LNCaP clone FGC (cell line): Measurements from ENCODE around the gene ZNF525.
"Not testable (repeated sequence)": the region's sequence is repeated elsewhere in the genome, so short reads cannot be mapped to it uniquely, and the experiment has no call there.

Experiments
- DNase-seq: peaks from one replicate; pipeline ENCODE4 v3.0.0-alpha.2; 2011; ENCODE audit warnings: low read depth
- H3K4me3 ChIP-seq: 2 replicates; pipeline ENCODE4 v1.5.1; 2011; ENCODE audit warnings: mild to moderate bottlenecking, low read depth, low read length, control low read depth
- TF ChIP-seq, protein P1 (sequence below): IDR thresholded peaks from 2 replicates; pipeline ENCODE4 v1.5.1; 2012; ENCODE audit warnings: mild to moderate bottlenecking; ENCODE audit not compliant: control insufficient read depth, insufficient read depth; ENCODE audit errors: extremely low read depth

ZNF525 gene

DNA sequence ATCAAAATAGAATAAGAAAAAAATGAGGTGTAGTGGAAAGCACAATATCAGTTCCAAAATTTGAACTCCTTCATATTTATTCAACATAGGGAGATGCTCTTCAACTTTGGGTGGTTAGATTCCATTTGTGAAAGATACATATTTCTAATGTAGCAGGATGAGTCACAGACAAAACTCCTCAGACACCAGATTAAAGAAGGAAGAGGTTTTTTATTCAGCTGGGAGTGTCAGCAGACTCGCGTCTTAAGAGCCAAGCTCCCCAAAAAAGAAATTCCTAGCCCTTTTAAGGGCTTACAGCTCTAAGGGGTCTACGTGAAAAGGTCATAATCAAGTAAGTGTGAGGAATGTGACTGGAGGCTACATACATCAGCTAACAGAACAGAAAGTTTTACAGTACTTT, 22.7 kb downstream of the ZNF525 start:
- TF ChIP-seq, protein P1, sequence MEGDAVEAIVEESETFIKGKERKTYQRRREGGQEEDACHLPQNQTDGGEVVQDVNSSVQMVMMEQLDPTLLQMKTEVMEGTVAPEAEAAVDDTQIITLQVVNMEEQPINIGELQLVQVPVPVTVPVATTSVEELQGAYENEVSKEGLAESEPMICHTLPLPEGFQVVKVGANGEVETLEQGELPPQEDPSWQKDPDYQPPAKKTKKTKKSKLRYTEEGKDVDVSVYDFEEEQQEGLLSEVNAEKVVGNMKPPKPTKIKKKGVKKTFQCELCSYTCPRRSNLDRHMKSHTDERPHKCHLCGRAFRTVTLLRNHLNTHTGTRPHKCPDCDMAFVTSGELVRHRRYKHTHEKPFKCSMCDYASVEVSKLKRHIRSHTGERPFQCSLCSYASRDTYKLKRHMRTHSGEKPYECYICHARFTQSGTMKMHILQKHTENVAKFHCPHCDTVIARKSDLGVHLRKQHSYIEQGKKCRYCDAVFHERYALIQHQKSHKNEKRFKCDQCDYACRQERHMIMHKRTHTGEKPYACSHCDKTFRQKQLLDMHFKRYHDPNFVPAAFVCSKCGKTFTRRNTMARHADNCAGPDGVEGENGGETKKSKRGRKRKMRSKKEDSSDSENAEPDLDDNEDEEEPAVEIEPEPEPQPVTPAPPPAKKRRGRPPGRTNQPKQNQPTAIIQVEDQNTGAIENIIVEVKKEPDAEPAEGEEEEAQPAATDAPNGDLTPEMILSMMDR: no peak
- no peak for DNase-seq
- no peak overlapping the region for H3K4me3 ChIP-seq

DNA sequence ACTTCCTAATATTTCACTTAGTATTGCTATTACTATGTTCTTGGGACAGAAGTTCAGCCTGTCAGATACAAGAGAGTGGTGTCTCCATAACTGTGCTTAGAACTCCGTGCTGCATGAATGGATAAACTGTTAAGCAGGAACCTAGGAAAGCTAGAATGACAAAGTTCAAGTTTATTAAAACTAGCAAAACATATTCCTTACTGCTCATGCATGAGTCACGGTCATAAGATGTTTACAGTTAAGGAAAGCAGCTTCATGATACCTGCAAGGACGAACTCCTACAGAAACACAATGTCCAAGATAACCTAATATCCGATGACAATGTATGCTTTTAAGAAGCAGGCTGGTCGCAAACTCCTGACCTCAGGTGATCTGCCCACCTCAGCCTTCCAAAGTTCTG, 23.4 kb downstream of the ZNF525 start:
- no peak for DNase-seq
- H3K4me3 ChIP-seq: no peak overlapping the region
- TF ChIP-seq, protein P1: no peak

DNA sequence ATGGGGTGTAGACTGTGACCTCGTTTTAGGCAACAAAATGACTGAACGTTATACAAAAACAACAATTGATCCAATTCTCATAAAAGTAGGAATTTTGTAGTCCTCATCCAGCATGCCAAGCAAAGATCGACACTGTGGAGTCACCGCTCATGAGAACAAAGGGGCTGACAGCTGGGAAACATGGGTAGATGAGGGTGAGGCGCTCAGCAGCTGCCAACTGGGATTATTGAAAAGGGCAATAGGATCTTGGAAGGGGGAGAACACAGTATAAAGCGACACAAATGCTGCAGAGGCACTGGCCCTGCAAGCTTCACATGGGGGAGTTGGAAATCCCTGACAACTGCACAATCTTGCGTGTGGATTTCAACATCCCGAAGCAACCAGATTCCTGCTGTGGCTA, 24.1 kb downstream of the ZNF525 start:
- no peak overlapping the region for H3K4me3 ChIP-seq
- no peak for DNase-seq
- TF ChIP-seq, protein P1: no peak

DNA sequence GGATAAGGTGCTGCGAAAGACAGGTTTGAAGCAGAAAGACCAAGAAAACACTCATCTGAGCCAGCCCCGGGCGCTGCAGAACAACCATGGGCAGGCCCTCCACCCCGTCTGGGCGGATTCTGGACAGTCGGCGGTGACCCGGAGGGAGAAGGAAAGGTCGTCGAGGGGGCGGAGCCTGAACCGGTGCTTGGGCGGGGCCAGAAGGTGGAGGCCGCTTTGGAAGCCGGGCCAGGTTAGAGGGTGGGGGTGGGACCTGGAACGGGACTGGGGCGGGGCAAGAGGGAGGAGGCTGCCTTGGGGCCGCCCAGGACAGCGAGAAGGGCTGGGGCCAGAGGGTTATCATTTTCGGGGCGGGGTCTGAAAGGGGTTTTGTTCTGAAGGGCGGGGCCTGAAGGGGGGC, 24.5 kb downstream of the ZNF525 start:
- H3K4me3 ChIP-seq: no peak overlapping the region
- no peak for DNase-seq
- TF ChIP-seq, protein P1: no peak

DNA sequence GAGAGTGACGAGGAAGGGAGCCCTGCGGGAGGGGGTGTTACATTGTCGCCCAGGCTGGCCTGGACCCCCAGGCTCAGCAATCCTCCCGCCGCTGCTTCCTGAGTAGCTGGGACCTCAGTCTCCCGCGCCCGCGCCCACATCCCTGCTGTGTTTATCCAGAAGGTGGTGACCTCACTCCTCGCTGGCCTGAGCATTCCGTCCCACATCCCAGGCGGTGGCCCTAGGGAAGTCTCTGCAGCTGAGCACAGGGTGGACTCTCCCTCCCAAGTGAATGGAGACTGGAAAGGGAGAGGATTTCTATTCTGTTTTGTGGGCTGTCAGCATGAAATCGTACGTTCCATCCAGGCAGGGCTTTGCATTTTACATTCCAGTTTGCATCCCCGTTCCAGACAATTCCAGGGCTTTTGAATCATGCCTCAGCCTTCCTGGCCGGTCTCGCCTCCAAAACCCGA, 29.0 kb downstream of the ZNF525 start:
- no peak for DNase-seq
- TF ChIP-seq, protein P1: no peak
- H3K4me3 ChIP-seq: peak overlapping the region; percentile 88

DNA sequence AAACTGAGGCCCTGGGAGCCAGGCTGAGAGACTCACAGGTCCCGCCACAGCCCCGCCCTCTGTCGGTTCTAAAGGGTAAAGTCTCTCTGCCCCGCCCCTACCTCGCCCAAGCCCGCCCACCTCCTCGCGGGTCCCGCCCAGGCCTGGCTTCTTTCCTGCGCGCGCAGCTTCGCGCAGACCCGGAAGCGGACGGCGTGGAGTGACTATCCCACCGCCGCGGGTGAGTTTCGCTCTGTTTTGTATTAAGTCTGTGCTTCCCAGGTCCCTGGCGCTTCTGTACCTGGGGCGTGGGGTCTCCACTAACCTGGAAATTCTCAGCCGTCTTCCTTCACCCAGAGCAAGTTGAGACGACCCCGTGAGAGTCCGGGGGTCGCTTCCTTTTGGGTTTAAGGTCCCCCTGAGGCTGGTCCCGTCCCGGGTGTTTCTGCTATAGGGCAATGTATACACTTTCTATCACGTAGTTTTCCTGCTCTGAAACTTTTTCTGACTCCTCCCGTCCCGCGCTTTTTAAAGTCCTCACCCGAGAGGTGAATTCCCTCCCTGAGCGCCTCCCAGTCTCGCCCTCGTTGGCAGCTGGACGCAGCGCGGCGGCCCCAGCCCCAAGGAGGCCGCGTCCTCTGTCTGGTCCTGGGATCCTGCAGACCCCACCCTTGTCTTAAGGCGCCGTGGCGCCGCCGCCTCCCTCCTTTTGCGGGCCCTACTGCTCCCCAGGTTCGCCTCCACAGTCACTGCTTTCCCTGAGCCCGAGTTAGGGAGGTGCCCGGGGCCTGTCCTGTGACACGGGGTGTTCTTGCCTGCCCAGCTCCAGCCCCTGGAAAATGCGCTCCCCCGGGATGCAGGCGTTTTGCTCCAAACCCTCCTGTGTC, 29.7 kb downstream of the ZNF525 start, which contains the start of gene ZNF765:
Gene ZNF765, plus strand, starts transcription at position 176 of the 866 bp plus-strand sequence. CDS start 2,867 bp downstream, outside the sequence.
- peak within 1 kb of the TSS; percentile 88 for H3K4me3 ChIP-seq
- TF ChIP-seq, protein P1: 0 out of 2 replicates have a peak, but pooled peaks have one; percentile 11
- peak; percentile 60 for DNase-seq

DNA sequence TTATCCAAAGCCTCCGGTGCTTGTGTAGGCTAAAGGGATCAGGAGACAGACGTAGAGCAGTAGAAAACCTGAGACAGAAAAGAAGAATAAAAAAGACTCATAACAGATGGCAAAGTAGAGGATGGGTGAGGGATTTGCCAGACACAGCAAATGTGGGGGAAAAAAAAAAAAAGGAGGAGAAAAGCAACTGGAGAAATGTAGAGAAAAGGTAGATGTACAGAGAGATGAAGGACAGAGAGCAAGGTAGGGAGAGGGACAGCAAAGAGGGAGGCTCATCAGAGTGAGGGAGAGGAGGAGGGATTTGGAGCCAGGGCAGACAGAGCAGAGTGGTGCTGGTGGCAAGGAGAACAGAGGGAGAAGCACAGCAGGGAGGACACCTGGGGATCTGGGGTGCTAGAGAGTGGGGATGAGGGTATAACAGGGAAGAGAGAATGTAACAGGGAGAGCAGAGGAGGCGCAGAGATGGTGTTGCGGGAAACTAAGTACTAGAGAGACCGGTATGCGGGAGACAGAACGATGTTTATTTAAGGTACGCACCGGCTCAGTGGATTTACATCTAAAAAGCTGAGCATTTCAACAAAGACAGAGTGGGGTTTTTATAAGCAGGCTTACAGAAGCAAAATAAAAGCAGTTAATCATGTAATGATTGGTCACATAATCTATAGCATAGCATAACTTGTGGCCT, 30.5 kb downstream of the ZNF525 start:
- H3K4me3 ChIP-seq: peak overlapping the region; percentile 88
- not testable (repeated sequence) for DNase-seq
